Measurements from ENCODE around the gene PNPO. TPM values are rescaled to one million over a fixed set of nuclear protein-coding genes. Genes with fewer than 3 reads are reported as not detected.

The PNPO gene
- total RNA-seq, 2 donors from 2014 or later, result 23.4 to 25.4 TPM

GRCh38 chr17:47962901-47963300 lies 21.5 kb downstream of the PNPO start:
- intact Hi-C loops (cut with DNase I), result no loop called here
- no peak for ATAC-seq
- DNase-seq, result no peak

GRCh38 chr17:47964856-47965255 lies 23.5 kb downstream of the PNPO start:
- no peak for ATAC-seq
- intact Hi-C loops (cut with DNase I), result no loop called here
- no peak for DNase-seq

GRCh38 chr17:47966079-47966519 lies 24.7 kb downstream of the PNPO start:
- no peak for ATAC-seq
- DNase-seq, result no peak
- intact Hi-C loops (cut with DNase I), result no loop called here

GRCh38 chr17:47967607-47968252 lies 26.4 kb downstream of the PNPO start:
- DNase-seq, result no peak
- ATAC-seq, result no peak
- intact Hi-C loops (cut with DNase I), result no loop called here

GRCh38 chr17:47968836-47969235 lies 27.5 kb downstream of the PNPO start:
- intact Hi-C loops (cut with DNase I), result no loop called here
- no peak for DNase-seq
- no peak for ATAC-seq

- intact Hi-C loops (cut with DNase I), result loop anchor here (2.0 kb wide), 3 partner anchors 75 to 129 kb away; partner anchors contain the start of gene SCRN2 (in 1 of the 2)
- ATAC-seq, result no peak
- DNase-seq, result no peak
These were observed 28.8 kb downstream of the PNPO start for GRCh38 chr17:47969930-47970724.

- peak; percentile 100 for DNase-seq
- intact Hi-C loops (cut with DNase I), result loop anchor here (2.0 kb wide), 3 partner anchors 76 to 130 kb away; partner anchors contain the start of gene SCRN2 (in 1 of the 2)
- ATAC-seq, result peak; percentile 99 to 100
These were observed 29.5 kb downstream of the PNPO start, which contains the start of gene CDK5RAP3 for GRCh38 chr17:47970725-47971499. CDK5RAP3 (plus strand) TSS chr17:47971113; CDS start chr17:47971147, 34 bp downstream.

- intact Hi-C loops (cut with DNase I), result no loop called here
- no peak for ATAC-seq
- no peak for DNase-seq
These were observed 32.2 kb downstream of the PNPO start for GRCh38 chr17:47973541-47973940.

GRCh38 chr17:47975189-47975822 lies 33.9 kb downstream of the PNPO start:
- DNase-seq, result no peak
- intact Hi-C loops (cut with DNase I), result no loop called here
- no peak for ATAC-seq

- ATAC-seq (no peak), DNase-seq (no peak)
- intact Hi-C loops (cut with DNase I), result no loop called here
These were observed 34.4 kb downstream of the PNPO start for GRCh38 chr17:47975823-47976205.

- peak; percentile 67 to 81 for ATAC-seq
- intact Hi-C loops (cut with DNase I), result loop anchor here (1.0 to 2.0 kb wide), 2 partner anchors 40 kb away; no protein-coding TSS in a partner anchor
- peak; percentile 63 for DNase-seq
These were observed 37.0 kb downstream of the PNPO start for GRCh38 chr17:47978324-47978723.

- ATAC-seq, result no peak
- no peak for DNase-seq
- intact Hi-C loops (cut with DNase I), result no loop called here
These were observed 39.2 kb downstream of the PNPO start for GRCh38 chr17:47980541-47980940.

- no peak for DNase-seq
- intact Hi-C loops (cut with DNase I), result no loop called here
- ATAC-seq, result no peak
These were observed 40.1 kb downstream of the PNPO start for GRCh38 chr17:47981462-47981861.

GRCh38 chr17:47982091-47982617 lies 40.8 kb downstream of the PNPO start:
- ATAC-seq, result peak in 1 of 2 donors; percentile 11
- no peak for DNase-seq
- intact Hi-C loops (cut with DNase I), result no loop called here

- no peak for DNase-seq
- ATAC-seq, result no peak
- intact Hi-C loops (cut with DNase I), result no loop called here
These were observed 41.4 kb downstream of the PNPO start for GRCh38 chr17:47982645-47983390.

GRCh38 chr17:47983492-47984223 lies 42.3 kb downstream of the PNPO start:
- intact Hi-C loops (cut with DNase I), result no loop called here
- DNase-seq (no peak), ATAC-seq (peak; percentile 52 to 86)

- no peak for DNase-seq
- intact Hi-C loops (cut with DNase I), result no loop called here
- no peak for ATAC-seq
These were observed 45.1 kb downstream of the PNPO start for GRCh38 chr17:47986520-47986919.
